Endodermal cell (in vitro differentiated cells): ENCODE data around the gene LRBA. TPM values are rescaled to one million over a fixed set of nuclear protein-coding genes. Genes with fewer than 3 reads are reported as not detected.

Experiments used
- DNase-seq: peaks from one replicate; pipeline ENCODE4 v3.0.0-alpha.2; 2017
- H3K27ac ChIP-seq: 2 replicates; pipeline ENCODE4 v1.5.1; 2013; ENCODE audit warnings: mild to moderate bottlenecking, low read depth, low read length, moderate library complexity
- H3K27me3 ChIP-seq: 2 replicates; pipeline ENCODE4 v1.6.1; 2013; ENCODE audit warnings: mild to moderate bottlenecking, low read length, moderate library complexity; ENCODE audit not compliant: insufficient read depth, control insufficient read depth, poor library complexity, severe bottlenecking
- H3K36me3 ChIP-seq: 2 replicates; pipeline ENCODE4 v1.7.0; 2013; ENCODE audit warnings: mild to moderate bottlenecking, low read length, moderate library complexity; ENCODE audit not compliant: control insufficient read depth, insufficient read depth
- H3K4me1 ChIP-seq: one replicate; pipeline ENCODE4 v1.7.0; 2013; ENCODE audit warnings: low read length; ENCODE audit not compliant: control insufficient read depth, insufficient read depth
- H3K4me3 ChIP-seq: 2 replicates; pipeline ENCODE4 v1.5.1; 2013; ENCODE audit warnings: mild to moderate bottlenecking, low read length, moderate library complexity
- H3K9ac ChIP-seq: 2 replicates; pipeline ENCODE4 v1.6.1; 2013; ENCODE audit warnings: mild to moderate bottlenecking, low read length, moderate library complexity; ENCODE audit not compliant: poor library complexity, severe bottlenecking; ENCODE audit errors: extremely low read depth
- H3K9me3 ChIP-seq: 2 replicates; pipeline ENCODE4 v1.6.1; 2013; ENCODE audit warnings: mild to moderate bottlenecking, low read length, moderate library complexity; ENCODE audit not compliant: control insufficient read depth
- H3K27ac Mint-ChIP-seq: 2 replicates; pipeline ENCODE4 v1.8.0; 2020; ENCODE audit warnings: mixed read lengths
- H3K27me3 Mint-ChIP-seq: 2 replicates; pipeline ENCODE4 v1.8.0; 2021; ENCODE audit warnings: mild to moderate bottlenecking, mixed read lengths; ENCODE audit not compliant: insufficient read depth
- H3K36me3 Mint-ChIP-seq: 2 replicates; pipeline ENCODE4 v1.8.0; 2020; ENCODE audit warnings: low read depth, mixed read lengths
- H3K4me1 Mint-ChIP-seq: 2 replicates; pipeline ENCODE4 v1.8.0; 2020; ENCODE audit warnings: mixed read lengths
- H3K4me3 Mint-ChIP-seq: 2 replicates; pipeline ENCODE4 v1.8.0; 2020; ENCODE audit warnings: mild to moderate bottlenecking, moderate library complexity, mixed read lengths
- H3K9me3 Mint-ChIP-seq: 2 replicates; pipeline ENCODE4 v1.8.0; 2020; ENCODE audit warnings: mild to moderate bottlenecking, mixed read lengths
- CTCF ChIP-seq: fragments of 200-600 bp; sonication (generic); conservative IDR thresholded peaks from 2 replicates; pipeline ENCODE4 v1.5.0; 2021; ENCODE audit warnings: antibody characterized with exemption, mild to moderate bottlenecking
- WGBS, 2 experiments: methylation state at CpG; one replicate each; pipeline versions ENCODE4 v1.1.5 to v1.1.7; 2013; ENCODE audit warnings: missing lambda C conversion rate in 2 of 2, mixed read lengths in 1 of 2; ENCODE audit not compliant: insufficient coverage in 1 of 2, insufficient read length in 1 of 2; 5-methylcytosine and 5-hydroxymethylcytosine counted together
- total RNA-seq, 2 donors: library from RNA; stranded (reverse); fragmentation: NEBNext Ultra II Directional in 1 of 2; extraction: Animal tissue kit (Norgen Biotek cat#: 25700) in 1 of 2; gene quantifications; 2 replicates in 1 of 2; 3 replicates in 1 of 2; pipeline ENCODE4 v1.2.1, GENCODE V29; 2021

The LRBA gene
- total RNA-seq, 2 donors from 2014 or later, result 77.3 to 95.9 TPM

GRCh38 chr4:150942539-150942938 lies 72.5 kb downstream of the LRBA start:
- H3K9me3 Mint-ChIP-seq, result no peaks in the 10 kb centered on the region
- H3K9me3 ChIP-seq, result no peaks in the 10 kb centered on the region
- DNase-seq, result no peak
- no peaks in the 10 kb centered on the region for H3K36me3 ChIP-seq
- no peaks in the 10 kb centered on the region for H3K4me1 ChIP-seq
- H3K27ac ChIP-seq, result no peak overlapping the region
- no peaks in the 10 kb centered on the region for H3K27me3 Mint-ChIP-seq
- no peak for TF ChIP-seq CTCF
- peaks cover 3% of the 10 kb centered on the region for H3K36me3 Mint-ChIP-seq
- no peak overlapping the region for H3K4me3 ChIP-seq
- peaks cover 14% of the 10 kb centered on the region for H3K4me1 Mint-ChIP-seq
- no peak overlapping the region for H3K9ac ChIP-seq
- H3K27ac Mint-ChIP-seq, result no peak overlapping the region
- no peaks in the 10 kb centered on the region for H3K27me3 ChIP-seq
- no peak overlapping the region for H3K4me3 Mint-ChIP-seq

GRCh38 chr4:150940123-150940522 lies 75.0 kb downstream of the LRBA start:
- Mint-ChIP-seq H3K4me1 (peaks cover 14% of the 10 kb centered on the region), H3K9me3 (no peaks in the 10 kb centered on the region), H3K27me3 (no peaks in the 10 kb centered on the region), H3K4me3 (no peak overlapping the region), H3K27ac (no peak overlapping the region), H3K36me3 (peaks cover 3% of the 10 kb centered on the region)
- no peak overlapping the region for H3K27ac ChIP-seq
- no peaks in the 10 kb centered on the region for H3K36me3 ChIP-seq
- no peak overlapping the region for H3K4me3 ChIP-seq
- no peak overlapping the region for H3K9ac ChIP-seq
- no peaks in the 10 kb centered on the region for H3K9me3 ChIP-seq
- TF ChIP-seq CTCF, result no peak
- no peaks in the 10 kb centered on the region for H3K27me3 ChIP-seq
- H3K4me1 ChIP-seq, result no peaks in the 10 kb centered on the region
- DNase-seq, result no peak

GRCh38 chr4:150939530-150939929 lies 75.6 kb downstream of the LRBA start:
- peaks cover 3% of the 10 kb centered on the region for H3K36me3 Mint-ChIP-seq
- H3K27me3 ChIP-seq, result no peaks in the 10 kb centered on the region
- no peak overlapping the region for H3K9ac ChIP-seq
- H3K4me1 ChIP-seq, result no peaks in the 10 kb centered on the region
- H3K4me1 Mint-ChIP-seq, result peaks cover 11% of the 10 kb centered on the region
- no peak overlapping the region for H3K4me3 ChIP-seq
- no peaks in the 10 kb centered on the region for H3K36me3 ChIP-seq
- no peak overlapping the region for H3K27ac ChIP-seq
- H3K27me3 Mint-ChIP-seq, result no peaks in the 10 kb centered on the region
- peak overlapping the region; percentile 38 for H3K27ac Mint-ChIP-seq
- H3K4me3 Mint-ChIP-seq, result no peak overlapping the region
- no peak for TF ChIP-seq CTCF
- H3K9me3 ChIP-seq, result no peaks in the 10 kb centered on the region
- DNase-seq, result no peak
- H3K9me3 Mint-ChIP-seq, result no peaks in the 10 kb centered on the region
- 99% methylated on average over 3 of the region's 3 CpGs; no CpG with 5 or more reads in 1 of the 2 experiments for WGBS, 2 experiments
